Testis (tissue), 3 donors: Measurements from ENCODE around the gene USP2. TPM values are rescaled to one million over a fixed set of nuclear protein-coding genes. Genes with fewer than 3 reads are reported as not detected.

Experiments used
- DNase-seq: peaks from one replicate; pipeline ENCODE4 v3.0.0-alpha.2; 2019
- H3K27ac ChIP-seq, 2 donors: fragments of 200-600 bp; sonication (generic); one replicate each; pipeline ENCODE4 v1.5.1; 2019
- H3K27me3 ChIP-seq: fragments of 200-600 bp; sonication (generic); one replicate; pipeline ENCODE4 v1.5.1; 2019
- H3K36me3 ChIP-seq: fragments of 200-600 bp; sonication (generic); one replicate; pipeline ENCODE4 v1.5.1; 2017; ENCODE audit warnings: low read depth; ENCODE audit errors: missing control alignments
- H3K4me1 ChIP-seq: fragments of 200-600 bp; sonication (generic); one replicate; pipeline ENCODE4 v1.5.1; 2019
- H3K4me3 ChIP-seq, 2 donors: fragments of 200-600 bp; sonication (generic); one replicate each; pipeline ENCODE4 v1.5.1; 2017 to 2019
- H3K9me3 ChIP-seq: fragments of 200-600 bp; sonication (generic); one replicate; pipeline ENCODE4 v1.5.1; 2017
- CTCF ChIP-seq, 3 experiments: fragments of 450-650 bp in 2 of 3; fragments of 200-600 bp in 1 of 3; sonication (generic) in 1 of 3; IDR thresholded peaks; one replicate each; pipeline ENCODE4 v1.5.1; 2016 to 2019; ENCODE audit warnings: antibody characterized with exemption in 3 of 3, mild to moderate bottlenecking in 2 of 3, moderate library complexity in 1 of 3
- POLR2A ChIP-seq: fragments of 450-650 bp; IDR thresholded peaks from one replicate; pipeline ENCODE4 v1.6.1; 2017; ENCODE audit warnings: antibody characterized with exemption, mild to moderate bottlenecking, moderate library complexity
- WGBS, 2 donors: methylation state at CpG; one replicate each; pipeline ENCODE4 v1.1.5; 2018; 5-methylcytosine and 5-hydroxymethylcytosine counted together
- intact Hi-C: fragments of 100-400 bp; cut with DNase I; formaldehyde crosslinking; loops from one replicate; pipeline ENCODE4 v1.15.1; 2023; ENCODE audit warnings: low total_unique reads
- polyA plus RNA-seq: library from polyadenylated mRNA; stranded (reverse); fragments of 350-450 nt; fragmentation: Illumina TruSeq; extraction: RNeasy Lipid Tissue Mini Kit (QIAGEN cat#74804); gene quantifications from one replicate; pipeline ENCODE4 v1.2.3, GENCODE V29; 2014; ENCODE audit warnings: low read depth, low replicate concordance; ENCODE audit not compliant: insufficient read depth
- total RNA-seq, 2 donors: library from RNA; depleted of rRNA; stranded (reverse); fragments of >200 nt; gene quantifications; one replicate each; pipeline ENCODE4 v1.2.3, GENCODE V29; 2016

USP2 gene
- total and polyA plus RNA-seq, 3 donors from 2014 or later = 41.2 to 168 (median 100) TPM

DNA sequence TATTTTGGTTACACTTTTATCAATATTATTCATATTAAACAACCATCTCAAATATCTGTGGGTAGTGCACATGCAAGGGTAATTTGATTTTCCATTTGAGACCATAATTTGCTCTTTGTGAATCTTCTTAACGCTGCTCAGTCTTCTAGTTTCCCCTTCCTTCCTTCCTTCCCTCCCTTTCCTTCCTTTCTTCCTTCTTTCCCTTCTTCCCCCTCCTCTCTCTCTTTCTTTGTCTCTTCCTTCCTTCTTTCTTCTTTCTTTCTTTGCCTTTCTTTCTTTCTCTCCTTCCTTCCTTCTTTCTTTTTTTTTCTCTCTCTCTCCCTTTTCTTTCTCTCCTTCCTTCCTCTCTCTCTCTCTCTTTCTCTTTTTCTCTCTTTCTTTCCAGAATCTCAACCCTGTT lies 51.3 kb downstream of the USP2 start:
- Histone ChIP-seq H3K27me3 (no peaks in the 10 kb centered on the region), H3K27ac (no peak overlapping the region), H3K4me3 (no peak overlapping the region), H3K9me3 (no peaks in the 10 kb centered on the region), H3K4me1 (peaks cover 4% of the 10 kb centered on the region), H3K36me3 (no peaks in the 10 kb centered on the region)
- WGBS, 2 donors = 73 to 86% methylated on average over 1 of the region's 1 CpG
- no peak for DNase-seq
- no peak for TF ChIP-seq CTCF (IDR thresholded peaks at IDR 0.05)
- no peak for TF ChIP-seq POLR2A
- intact Hi-C loops = no loop called here

DNA sequence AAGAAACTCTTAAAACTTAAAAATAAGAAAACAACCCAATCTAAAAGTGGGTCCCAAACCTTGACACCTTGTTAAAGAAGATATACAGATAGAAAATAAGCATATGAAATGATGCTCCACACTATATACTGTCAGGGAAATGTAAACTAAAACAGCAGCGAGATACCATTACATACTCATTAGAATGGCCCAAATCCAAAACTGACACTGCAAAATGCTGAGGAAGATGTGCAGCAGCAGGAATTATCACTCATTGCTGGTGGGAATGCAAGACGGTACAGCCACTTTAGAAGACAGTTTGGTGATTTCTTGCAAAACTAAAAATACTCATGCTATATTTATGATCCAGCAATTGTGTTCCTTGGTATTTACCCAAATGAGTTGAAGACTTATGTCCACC lies 52.2 kb downstream of the USP2 start:
- intact Hi-C loops = no loop called here
- H3K4me1 ChIP-seq = no peaks in the 10 kb centered on the region
- no peaks in the 10 kb centered on the region for H3K9me3 ChIP-seq
- 62 to 73% methylated on average over 2 of the region's 2 CpGs for WGBS, 2 donors
- H3K27ac ChIP-seq = no peak overlapping the region
- H3K36me3 ChIP-seq = no peaks in the 10 kb centered on the region
- H3K27me3 ChIP-seq = no peaks in the 10 kb centered on the region
- DNase-seq = no peak
- TF ChIP-seq POLR2A (no peak), CTCF (IDR thresholded peaks at IDR 0.05) (no peak)
- no peak overlapping the region for H3K4me3 ChIP-seq

DNA sequence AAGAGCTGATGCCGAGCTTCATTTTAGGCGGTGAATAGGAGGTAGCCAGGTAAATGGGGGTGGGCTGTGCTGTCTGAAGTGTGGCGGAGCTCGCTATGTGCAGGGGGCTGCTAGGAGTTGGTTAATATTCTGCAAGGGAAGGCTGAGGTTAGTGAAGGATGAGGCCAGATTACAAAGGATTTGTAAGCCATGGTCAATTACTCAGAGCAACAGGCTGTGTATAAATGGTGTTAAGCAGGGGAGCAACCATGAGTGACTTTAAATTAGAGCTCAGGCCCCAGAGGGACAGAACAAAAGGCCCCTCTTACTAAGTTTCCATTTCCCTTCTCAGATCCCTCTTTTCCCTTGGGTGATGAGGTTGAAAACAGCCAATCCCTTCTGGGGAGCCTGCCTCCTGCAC lies 57.3 kb downstream of the USP2 start:
- H3K27me3 ChIP-seq = no peaks in the 10 kb centered on the region
- intact Hi-C loops = loop anchor here (5.0 kb wide), 1 partner anchor 117 kb away; the partner anchor contains the start of gene CBL
- DNase-seq = no peak
- no peak overlapping the region for H3K4me3 ChIP-seq
- peaks cover 18% of the 10 kb centered on the region for H3K4me1 ChIP-seq
- H3K27ac ChIP-seq = no peak overlapping the region
- WGBS, 2 donors = 60 to 65% methylated on average over 4 of the region's 4 CpGs
- no peaks in the 10 kb centered on the region for H3K9me3 ChIP-seq
- no peak for TF ChIP-seq POLR2A
- TF ChIP-seq CTCF (IDR thresholded peaks at IDR 0.05) = no peak
- H3K36me3 ChIP-seq = no peaks in the 10 kb centered on the region

DNA sequence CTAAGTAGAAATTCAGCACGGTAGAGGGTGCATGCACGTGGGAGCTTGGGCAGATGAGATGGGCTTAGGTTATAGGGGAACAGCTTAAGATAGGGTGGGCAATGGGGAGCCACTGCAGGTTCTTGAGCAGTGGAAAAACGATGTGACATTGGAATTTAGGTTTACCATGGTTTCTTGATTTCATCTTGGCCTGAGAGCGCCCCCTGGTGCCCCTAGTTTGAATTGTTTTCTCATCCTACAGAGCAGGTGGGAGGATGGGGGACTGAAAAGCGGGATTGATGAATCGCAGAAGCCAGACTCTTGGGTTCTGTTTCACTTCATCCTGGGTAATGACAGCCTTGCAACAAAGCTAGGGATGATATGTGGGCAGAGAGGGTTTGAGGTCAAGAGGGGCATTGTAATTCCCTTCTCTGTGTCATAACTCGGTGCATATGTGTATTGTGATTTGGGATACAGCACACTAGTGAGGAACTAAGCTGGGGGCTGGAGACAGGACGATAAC lies 57.9 kb downstream of the USP2 start:
- peak; percentile 90 for DNase-seq
- WGBS, 2 donors = 17 to 28% methylated on average over 8 of the region's 8 CpGs
- Histone ChIP-seq H3K9me3 (no peaks in the 10 kb centered on the region), H3K27ac (no peak overlapping the region), H3K36me3 (no peaks in the 10 kb centered on the region), H3K4me3 (no peak overlapping the region), H3K4me1 (peaks cover 18% of the 10 kb centered on the region), H3K27me3 (no peaks in the 10 kb centered on the region)
- intact Hi-C loops = loop anchor here (5.0 kb wide), 1 partner anchor 116 kb away; the partner anchor contains the start of gene CBL
- TF ChIP-seq CTCF (IDR thresholded peaks at IDR 0.05) (peak; percentile 64 to 87 (median 84)), POLR2A (no peak)

DNA sequence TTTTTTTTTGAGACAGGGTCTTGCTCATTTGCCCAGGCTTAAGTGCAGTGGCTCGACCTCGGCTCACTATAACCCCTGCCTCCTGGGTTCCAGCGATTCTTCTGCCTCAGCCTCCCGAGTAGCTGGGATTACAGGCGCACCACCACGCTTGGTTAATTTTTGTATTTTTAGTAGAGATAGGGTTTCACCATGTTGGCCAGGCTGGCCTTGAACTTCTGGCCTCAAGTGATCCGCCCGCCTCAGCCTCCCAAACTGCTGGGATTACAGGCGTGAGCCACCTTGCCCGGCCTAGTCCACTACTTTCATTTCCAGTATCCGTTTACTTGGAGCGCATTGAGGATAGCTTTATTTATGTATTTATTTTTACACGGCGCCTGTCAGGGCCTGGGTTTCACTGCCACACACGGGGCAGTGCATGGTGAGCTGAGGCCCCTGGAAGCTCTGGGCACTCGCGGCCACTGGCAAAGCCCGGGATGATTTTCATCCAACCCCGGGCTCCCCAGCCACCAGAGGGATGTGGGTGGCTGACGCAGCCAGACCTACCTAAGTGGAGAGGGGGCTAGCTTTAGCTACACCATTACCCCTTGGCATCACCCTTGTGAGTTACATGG lies 58.5 kb downstream of the USP2 start:
- peaks cover 18% of the 10 kb centered on the region for H3K4me1 ChIP-seq

More for the DNA sequence above, 58.5 kb downstream of the USP2 start:
- intact Hi-C loops = loop anchor here (5.0 kb wide), 1 partner anchor 116 kb away; the partner anchor contains the start of gene CBL
- no peak for TF ChIP-seq POLR2A
- TF ChIP-seq CTCF (IDR thresholded peaks at IDR 0.05) = no peak
- H3K27me3 ChIP-seq = no peaks in the 10 kb centered on the region
- no peak overlapping the region for H3K4me3 ChIP-seq
- DNase-seq = no peak
- no peaks in the 10 kb centered on the region for H3K36me3 ChIP-seq
- no peaks in the 10 kb centered on the region for H3K9me3 ChIP-seq
- WGBS, 2 donors = 77 to 79% methylated on average over 19 to 20 of the region's 20 CpGs
- H3K27ac ChIP-seq = no peak overlapping the region
